Measurements from ENCODE around the gene C20orf202.

Gene C20orf202

GRCh38 chr20:1178623-1179022 is 24.6 kb upstream of the C20orf202 start:
- WGBS (ENCODE audit: extremely low coverage, insufficient coverage, low lambda C conversion rate) = no CpG with 5 or more reads among the region's 3 CpGs
- no peak for DNase-seq
- no peak overlapping the region for H3K4me3 ChIP-seq (ENCODE audit: low read length)

GRCh38 chr20:1180949-1181348 is 22.3 kb upstream of the C20orf202 start:
- H3K56ac ChIP-seq (ENCODE audit: low read length) = no peak overlapping the region
- no peak overlapping the region for H3K4ac ChIP-seq (ENCODE audit: low read depth, low read length)
- H2BK120ac ChIP-seq (ENCODE audit: low read depth, low read length) = no peak overlapping the region
- no peaks in the 10 kb centered on the region for H3K4me1 ChIP-seq (ENCODE audit: control insufficient read depth, low read depth, low read length)
- H3K23ac ChIP-seq (ENCODE audit: low read length) = no peak overlapping the region
- no peak overlapping the region for H3K18ac ChIP-seq (ENCODE audit: low read length)
- H3K27me3 ChIP-seq (ENCODE audit: insufficient read depth, low read length, poor library complexity) = peaks cover 10% of the 10 kb centered on the region
- no peak overlapping the region for H2AK5ac ChIP-seq (ENCODE audit: low read length)
- H3K9ac ChIP-seq (ENCODE audit: low read length) = no peak overlapping the region
- H4K8ac ChIP-seq (ENCODE audit: low read depth, low read length) = no peak overlapping the region
- H2BK5ac ChIP-seq (ENCODE audit: low read length) = no peak overlapping the region
- H3K79me1 ChIP-seq (ENCODE audit: low read length) = no peaks in the 10 kb centered on the region
- no peak for DNase-seq
- H4K5ac ChIP-seq (ENCODE audit: low read length) = no peak overlapping the region
- H2BK15ac ChIP-seq (replicated peaks; ENCODE audit: low read depth) = no peak overlapping the region
- H3K36me3 ChIP-seq (ENCODE audit: control insufficient read depth, insufficient read depth, low read length) = no peaks in the 10 kb centered on the region
- WGBS (ENCODE audit: extremely low coverage, insufficient coverage, low lambda C conversion rate) = no CpG with 5 or more reads among the region's 27 CpGs
- no peaks in the 10 kb centered on the region for H3K79me2 ChIP-seq (ENCODE audit: control insufficient read depth, insufficient read depth, low read length)
- no peak overlapping the region for H3K4me2 ChIP-seq (ENCODE audit: low read length)
- H3K27ac ChIP-seq (ENCODE audit: low read depth, low read length) = no peak overlapping the region
- H3K4me3 ChIP-seq (ENCODE audit: low read length) = no peak overlapping the region

More at GRCh38 chr20:1178623-1179022, 24.6 kb upstream of the C20orf202 start:
- Histone ChIP-seq H2BK120ac (ENCODE audit: low read depth, low read length) (no peak overlapping the region), H4K8ac (ENCODE audit: low read depth, low read length) (no peak overlapping the region), H3K27ac (ENCODE audit: low read depth, low read length) (no peak overlapping the region), H3K4me2 (ENCODE audit: low read length) (no peak overlapping the region), H3K79me1 (ENCODE audit: low read length) (no peaks in the 10 kb centered on the region), H2BK15ac (replicated peaks; ENCODE audit: low read depth) (no peak overlapping the region), H3K4me1 (ENCODE audit: control insufficient read depth, low read depth, low read length) (no peaks in the 10 kb centered on the region), H4K5ac (ENCODE audit: low read length) (no peak overlapping the region), H2BK5ac (ENCODE audit: low read length) (no peak overlapping the region), H3K36me3 (ENCODE audit: control insufficient read depth, insufficient read depth, low read length) (no peaks in the 10 kb centered on the region), H3K56ac (ENCODE audit: low read length) (no peak overlapping the region), H2AK5ac (ENCODE audit: low read length) (no peak overlapping the region), H3K79me2 (ENCODE audit: control insufficient read depth, insufficient read depth, low read length) (no peaks in the 10 kb centered on the region), H3K27me3 (ENCODE audit: insufficient read depth, low read length, poor library complexity) (peaks cover 1% of the 10 kb centered on the region), H3K4ac (ENCODE audit: low read depth, low read length) (no peak overlapping the region), H3K9ac (ENCODE audit: low read length) (no peak overlapping the region), H3K23ac (ENCODE audit: low read length) (no peak overlapping the region), H3K18ac (ENCODE audit: low read length) (no peak overlapping the region)

- no peak overlapping the region for H3K4ac ChIP-seq (ENCODE audit: low read depth, low read length)
- H2AK5ac ChIP-seq (ENCODE audit: low read length) = no peak overlapping the region
- no peak overlapping the region for H2BK5ac ChIP-seq (ENCODE audit: low read length)
- no peak overlapping the region for H3K27ac ChIP-seq (ENCODE audit: low read depth, low read length)
- no peak for DNase-seq
- no peaks in the 10 kb centered on the region for H3K79me2 ChIP-seq (ENCODE audit: control insufficient read depth, insufficient read depth, low read length)
- no peak overlapping the region for H4K8ac ChIP-seq (ENCODE audit: low read depth, low read length)
- H3K18ac ChIP-seq (ENCODE audit: low read length) = no peak overlapping the region
- H3K4me1 ChIP-seq (ENCODE audit: control insufficient read depth, low read depth, low read length) = peaks cover 7% of the 10 kb centered on the region
- peaks cover 10% of the 10 kb centered on the region for H3K27me3 ChIP-seq (ENCODE audit: insufficient read depth, low read length, poor library complexity)
- no peak overlapping the region for H2BK15ac ChIP-seq (replicated peaks; ENCODE audit: low read depth)
- H3K56ac ChIP-seq (ENCODE audit: low read length) = no peak overlapping the region
- H3K79me1 ChIP-seq (ENCODE audit: low read length) = no peaks in the 10 kb centered on the region
- no peak overlapping the region for H3K23ac ChIP-seq (ENCODE audit: low read length)
- no peak overlapping the region for H2BK120ac ChIP-seq (ENCODE audit: low read depth, low read length)
- no peak overlapping the region for H3K9ac ChIP-seq (ENCODE audit: low read length)
- no peak overlapping the region for H3K4me3 ChIP-seq (ENCODE audit: low read length)
- H3K36me3 ChIP-seq (ENCODE audit: control insufficient read depth, insufficient read depth, low read length) = no peaks in the 10 kb centered on the region
- H4K5ac ChIP-seq (ENCODE audit: low read length) = no peak overlapping the region
- no peak overlapping the region for H3K4me2 ChIP-seq (ENCODE audit: low read length)
- no CpG with 5 or more reads among the region's 4 CpGs for WGBS (ENCODE audit: extremely low coverage, insufficient coverage, low lambda C conversion rate)
Observed at GRCh38 chr20:1182106-1182505, 21.1 kb upstream of the C20orf202 start.

GRCh38 chr20:1183153-1183552 is 20.1 kb upstream of the C20orf202 start:
- Histone ChIP-seq H3K56ac (ENCODE audit: low read length) (no peak overlapping the region), H3K9ac (ENCODE audit: low read length) (no peak overlapping the region), H4K8ac (ENCODE audit: low read depth, low read length) (no peak overlapping the region), H2BK120ac (ENCODE audit: low read depth, low read length) (no peak overlapping the region), H3K4ac (ENCODE audit: low read depth, low read length) (no peak overlapping the region), H3K23ac (ENCODE audit: low read length) (no peak overlapping the region), H3K79me1 (ENCODE audit: low read length) (no peaks in the 10 kb centered on the region), H3K79me2 (ENCODE audit: control insufficient read depth, insufficient read depth, low read length) (no peaks in the 10 kb centered on the region), H3K4me1 (ENCODE audit: control insufficient read depth, low read depth, low read length) (peaks cover 11% of the 10 kb centered on the region), H3K27ac (ENCODE audit: low read depth, low read length) (no peak overlapping the region), H3K18ac (ENCODE audit: low read length) (no peak overlapping the region), H4K5ac (ENCODE audit: low read length) (no peak overlapping the region), H3K4me2 (ENCODE audit: low read length) (no peak overlapping the region), H3K27me3 (ENCODE audit: insufficient read depth, low read length, poor library complexity) (peaks cover 10% of the 10 kb centered on the region), H2AK5ac (ENCODE audit: low read length) (no peak overlapping the region), H3K36me3 (ENCODE audit: control insufficient read depth, insufficient read depth, low read length) (no peaks in the 10 kb centered on the region), H2BK15ac (replicated peaks; ENCODE audit: low read depth) (no peak overlapping the region), H3K4me3 (ENCODE audit: low read length) (no peak overlapping the region), H2BK5ac (ENCODE audit: low read length) (no peak overlapping the region)
- no peak for DNase-seq
- WGBS (ENCODE audit: extremely low coverage, insufficient coverage, low lambda C conversion rate) = no CpG with 5 or more reads among the region's 6 CpGs

GRCh38 chr20:1184260-1184637 is 19.0 kb upstream of the C20orf202 start:
- DNase-seq = no peak
- Histone ChIP-seq H3K79me1 (ENCODE audit: low read length) (no peaks in the 10 kb centered on the region), H3K23ac (ENCODE audit: low read length) (no peak overlapping the region), H3K27ac (ENCODE audit: low read depth, low read length) (no peak overlapping the region), H3K18ac (ENCODE audit: low read length) (no peak overlapping the region), H3K36me3 (ENCODE audit: control insufficient read depth, insufficient read depth, low read length) (no peaks in the 10 kb centered on the region), H3K79me2 (ENCODE audit: control insufficient read depth, insufficient read depth, low read length) (no peaks in the 10 kb centered on the region), H3K4me3 (ENCODE audit: low read length) (no peak overlapping the region), H3K56ac (ENCODE audit: low read length) (peak overlapping the region; percentile 86), H3K4me2 (ENCODE audit: low read length) (peak overlapping the region; percentile 51), H4K5ac (ENCODE audit: low read length) (no peak overlapping the region), H3K27me3 (ENCODE audit: insufficient read depth, low read length, poor library complexity) (peaks cover 10% of the 10 kb centered on the region), H2BK120ac (ENCODE audit: low read depth, low read length) (no peak overlapping the region), H4K8ac (ENCODE audit: low read depth, low read length) (no peak overlapping the region), H3K4ac (ENCODE audit: low read depth, low read length) (no peak overlapping the region), H2BK15ac (replicated peaks; ENCODE audit: low read depth) (no peak overlapping the region), H2BK5ac (ENCODE audit: low read length) (no peak overlapping the region), H3K9ac (ENCODE audit: low read length) (peak overlapping the region; percentile 41), H3K4me1 (ENCODE audit: control insufficient read depth, low read depth, low read length) (peaks cover 11% of the 10 kb centered on the region), H2AK5ac (ENCODE audit: low read length) (no peak overlapping the region)
- WGBS (ENCODE audit: extremely low coverage, insufficient coverage, low lambda C conversion rate) = no CpG with 5 or more reads among the region's 13 CpGs

GRCh38 chr20:1184638-1185315 is 18.5 kb upstream of the C20orf202 start, which contains the start of gene TMEM74B:
Gene TMEM74B (minus strand): TSS chr20:1184981. CDS start chr20:1183801, 1,180 bp downstream.
- Histone ChIP-seq H3K18ac (ENCODE audit: low read length) (peak within 1 kb of the TSS; percentile 44), H2BK15ac (replicated peaks; ENCODE audit: low read depth) (no peak within 1 kb of the TSS), H3K23ac (ENCODE audit: low read length) (no peak within 1 kb of the TSS), H3K36me3 (ENCODE audit: control insufficient read depth, insufficient read depth, low read length) (no peaks in the 10 kb centered on the region), H3K79me1 (ENCODE audit: low read length) (no peaks in the 10 kb centered on the region), H2BK120ac (ENCODE audit: low read depth, low read length) (no peak within 1 kb of the TSS), H3K4me1 (ENCODE audit: control insufficient read depth, low read depth, low read length) (peaks cover 11% of the 10 kb centered on the region), H3K4me2 (ENCODE audit: low read length) (peak within 1 kb of the TSS; percentile 51), H2AK5ac (ENCODE audit: low read length) (no peak within 1 kb of the TSS), H3K27me3 (ENCODE audit: insufficient read depth, low read length, poor library complexity) (peaks cover 10% of the 10 kb centered on the region), H4K5ac (ENCODE audit: low read length) (no peak within 1 kb of the TSS), H3K79me2 (ENCODE audit: control insufficient read depth, insufficient read depth, low read length) (no peaks in the 10 kb centered on the region), H3K9ac (ENCODE audit: low read length) (peak within 1 kb of the TSS; percentile 59), H3K4ac (ENCODE audit: low read depth, low read length) (no peak within 1 kb of the TSS), H3K27ac (ENCODE audit: low read depth, low read length) (no peak within 1 kb of the TSS), H3K4me3 (ENCODE audit: low read length) (peak within 1 kb of the TSS; percentile 30), H4K8ac (ENCODE audit: low read depth, low read length) (no peak within 1 kb of the TSS), H2BK5ac (ENCODE audit: low read length) (no peak within 1 kb of the TSS), H3K56ac (ENCODE audit: low read length) (peak within 1 kb of the TSS; percentile 86)
- no CpG with 5 or more reads among the region's 76 CpGs for WGBS (ENCODE audit: extremely low coverage, insufficient coverage, low lambda C conversion rate)
- no peak for DNase-seq
